Ascending aorta (tissue), 2 donors: ENCODE measurements around the gene KLRF2. TPM values are rescaled to one million over a fixed set of nuclear protein-coding genes. Genes with fewer than 3 reads are reported as not detected.

Experiments used
- DNase-seq, 2 donors: peaks; one replicate each; pipeline ENCODE4 v3.0.0-alpha.2; 2019; ENCODE audit warnings: low spot score in 2 of 2
- H3K27ac ChIP-seq, 2 donors: fragments of 200-600 bp; sonication (generic); one replicate each; pipeline ENCODE4 v1.5.1; 2016 to 2017; ENCODE audit warnings: mild to moderate bottlenecking in 1 of 2
- H3K27me3 ChIP-seq: fragments of 200-600 bp; sonication (generic); one replicate; pipeline ENCODE4 v1.5.1; 2017
- H3K36me3 ChIP-seq, 2 donors: fragments of 200-600 bp; sonication (generic); one replicate each; pipeline ENCODE4 v1.5.1; 2016
- H3K4me1 ChIP-seq, 2 donors: fragments of 200-600 bp; sonication (generic); one replicate each; pipeline ENCODE4 v1.5.1; 2016 to 2017; ENCODE audit warnings: mild to moderate bottlenecking in 1 of 2
- H3K4me3 ChIP-seq, 2 donors: fragments of 200-600 bp; sonication (generic); one replicate each; pipeline ENCODE4 v1.5.1; 2016 to 2017; ENCODE audit warnings: mild to moderate bottlenecking in 1 of 2
- H3K9me3 ChIP-seq, 2 donors: fragments of 200-600 bp; sonication (generic); one replicate each; pipeline ENCODE4 v1.5.1; 2016
- CTCF ChIP-seq, 3 experiments: fragments of 200-600 bp in 2 of 3; fragments of 450-650 bp in 1 of 3; sonication (generic) in 2 of 3; IDR thresholded peaks; one replicate each; pipeline ENCODE4 v1.5.1; 2016 to 2019; ENCODE audit warnings: antibody characterized with exemption in 3 of 3, mild to moderate bottlenecking in 1 of 3, moderate library complexity in 1 of 3
- intact Hi-C: fragments of 100-400 bp; cut with DNase I; formaldehyde crosslinking; loops from one replicate; pipeline ENCODE4 v1.15.1; 2023
- total RNA-seq: library from RNA; depleted of rRNA; stranded (reverse); fragments of >200 nt; gene quantifications from one replicate; pipeline ENCODE4 v1.1.0, GENCODE V29; 2016

The KLRF2 gene
- total RNA-seq, 1 donor from 2014 or later: not detected

GRCh38 chr12:9925705-9926393, 44.6 kb downstream of the KLRF2 start:
- Histone ChIP-seq H3K27ac (no peak overlapping the region), H3K27me3 (no peaks in the 10 kb centered on the region), H3K4me3 (no peak overlapping the region), H3K4me1 (no peaks in the 10 kb centered on the region), H3K9me3 (no peaks in the 10 kb centered on the region), H3K36me3 (no peaks in the 10 kb centered on the region)
- intact Hi-C loops: loop anchor here (2.0 kb wide), 2 partner anchors 175 to 181 kb away; no protein-coding TSS in a partner anchor
- no peak for DNase-seq
- peak in 2 of 3 experiments; percentile 21 to 29 for TF ChIP-seq CTCF (IDR thresholded peaks at IDR 0.05)

- Histone ChIP-seq H3K27ac (no peak overlapping the region), H3K4me1 (no peaks in the 10 kb centered on the region), H3K4me3 (no peak overlapping the region), H3K27me3 (no peaks in the 10 kb centered on the region), H3K36me3 (no peaks in the 10 kb centered on the region), H3K9me3 (no peaks in the 10 kb centered on the region)
- no peak for DNase-seq
- TF ChIP-seq CTCF (IDR thresholded peaks at IDR 0.05): no peak
- intact Hi-C loops: loop anchor here (2.0 kb wide), 1 partner anchor 176 kb away; no protein-coding TSS in a partner anchor
Observed at GRCh38 chr12:9926876-9927275, 45.6 kb downstream of the KLRF2 start.

GRCh38 chr12:9928607-9929006, 47.3 kb downstream of the KLRF2 start:
- Histone ChIP-seq H3K9me3 (no peaks in the 10 kb centered on the region), H3K27me3 (no peaks in the 10 kb centered on the region), H3K4me3 (no peak overlapping the region), H3K4me1 (no peaks in the 10 kb centered on the region), H3K36me3 (no peaks in the 10 kb centered on the region), H3K27ac (no peak overlapping the region)
- intact Hi-C loops: no loop called here
- TF ChIP-seq CTCF (IDR thresholded peaks at IDR 0.05): no peak
- no peak for DNase-seq

GRCh38 chr12:9931245-9931644, 50.0 kb downstream of the KLRF2 start:
- no peak for DNase-seq
- H3K27ac ChIP-seq: no peak overlapping the region
- no peaks in the 10 kb centered on the region for H3K9me3 ChIP-seq
- no peaks in the 10 kb centered on the region for H3K27me3 ChIP-seq
- H3K36me3 ChIP-seq: no peaks in the 10 kb centered on the region
- H3K4me1 ChIP-seq: no peaks in the 10 kb centered on the region
- no peak overlapping the region for H3K4me3 ChIP-seq
- intact Hi-C loops: no loop called here
- TF ChIP-seq CTCF (IDR thresholded peaks at IDR 0.05): no peak

- Histone ChIP-seq H3K36me3 (no peaks in the 10 kb centered on the region), H3K9me3 (no peaks in the 10 kb centered on the region), H3K4me3 (no peak within 1 kb of the TSS), H3K27me3 (no peaks in the 10 kb centered on the region), H3K27ac (no peak within 1 kb of the TSS), H3K4me1 (no peaks in the 10 kb centered on the region)
- TF ChIP-seq CTCF (IDR thresholded peaks at IDR 0.05): no peak
- no peak for DNase-seq
- intact Hi-C loops: no loop called here
Observed at GRCh38 chr12:9932270-9932669, 51.0 kb downstream of the KLRF2 start, which contains the start of gene CLEC2A. CLEC2A (minus strand) TSS chr12:9932370; CDS start chr12:9932329, 41 bp downstream.
